Peyer's patch (tissue), 4 donors: ENCODE measurements around the gene CD40.

Experiments
- CTCF ChIP-seq, 6 experiments: fragments of 450-650 bp in 4 of 6; fragments of 200-600 bp in 2 of 6; sonication (generic) in 1 of 6; IDR thresholded peaks; one replicate each; pipeline ENCODE4 v1.5.1; 2017 to 2019; ENCODE audit warnings: antibody characterized with exemption in 6 of 6, mild to moderate bottlenecking in 3 of 6, moderate library complexity in 1 of 6
- POLR2A ChIP-seq, 2 donors: fragments of 450-650 bp; IDR thresholded peaks; one replicate each; pipeline ENCODE4 v1.5.1; 2017; ENCODE audit warnings: antibody characterized with exemption in 2 of 2, mild to moderate bottlenecking in 2 of 2, moderate library complexity in 2 of 2

GRCh38 chr20:46130534-46130933, 12.4 kb downstream of the CD40 start:
- TF ChIP-seq CTCF (IDR thresholded peaks at IDR 0.05) = no peak
- TF ChIP-seq POLR2A (IDR thresholded peaks at IDR 0.05) = no peak
